HG02840 (cell line): ENCODE results near the gene DDX28.
"Not testable (repeated sequence)": the region's sequence is repeated elsewhere in the genome, so short reads cannot be mapped to it uniquely, and the experiment has no call there.

Experiments used
- ATAC-seq: cut with Tn5 transposase; IDR thresholded peaks from one replicate; pipeline ENCODE4 v1.9.1; 2021; ENCODE audit warnings: mild to moderate bottlenecking, moderate library complexity, moderate number of reproducible peaks; ENCODE audit not compliant: unreplicated experiment, low FRiP score

Gene DDX28

DNA sequence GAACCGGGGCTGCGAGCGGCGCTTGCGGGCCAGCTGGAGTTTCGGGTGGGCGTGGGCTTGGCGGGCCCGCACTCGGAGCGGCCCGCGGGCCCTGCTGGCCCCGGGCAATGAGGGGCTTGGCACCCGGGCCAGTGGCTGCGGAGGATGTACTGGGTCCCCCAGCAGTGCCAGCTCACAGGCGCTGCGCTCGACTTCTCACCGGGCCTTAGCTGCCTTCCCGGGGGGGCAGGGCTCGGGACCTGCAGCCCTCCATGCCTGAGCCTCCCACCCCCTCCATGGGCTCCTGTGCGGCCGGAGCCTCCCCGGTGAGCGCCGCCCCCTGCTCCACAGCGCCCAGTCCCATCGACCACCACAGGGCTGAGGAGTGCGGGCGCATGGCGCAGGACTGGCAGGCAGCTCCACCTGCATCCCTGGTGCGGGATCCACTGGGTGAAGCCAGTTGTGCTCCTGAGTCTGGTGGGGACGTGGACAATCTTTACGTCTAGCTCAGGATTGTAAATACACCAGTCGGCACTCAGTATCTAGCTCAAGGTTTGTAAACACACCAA lies 24.7 kb downstream of the DDX28 start:
- not testable (repeated sequence) for ATAC-seq

DNA sequence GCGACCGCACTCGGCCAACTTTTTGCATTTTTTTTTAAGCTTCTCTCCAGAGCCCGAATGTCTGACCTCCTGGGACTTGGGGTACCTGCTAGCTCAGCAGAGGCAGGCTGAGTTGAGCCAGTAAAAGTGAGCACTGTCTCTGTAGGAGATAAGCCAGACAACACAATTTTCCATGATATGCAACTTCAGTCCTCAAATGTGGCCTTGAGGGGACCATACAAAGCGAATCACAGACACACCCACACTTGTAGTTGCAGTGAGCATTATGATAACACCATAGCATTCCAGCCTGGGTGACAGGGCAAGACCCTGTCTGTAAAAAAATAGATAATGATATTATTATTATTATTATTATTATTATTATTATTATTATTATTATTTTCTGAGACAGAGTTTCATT lies 26.4 kb downstream of the DDX28 start:
- ATAC-seq, result no peak

DNA sequence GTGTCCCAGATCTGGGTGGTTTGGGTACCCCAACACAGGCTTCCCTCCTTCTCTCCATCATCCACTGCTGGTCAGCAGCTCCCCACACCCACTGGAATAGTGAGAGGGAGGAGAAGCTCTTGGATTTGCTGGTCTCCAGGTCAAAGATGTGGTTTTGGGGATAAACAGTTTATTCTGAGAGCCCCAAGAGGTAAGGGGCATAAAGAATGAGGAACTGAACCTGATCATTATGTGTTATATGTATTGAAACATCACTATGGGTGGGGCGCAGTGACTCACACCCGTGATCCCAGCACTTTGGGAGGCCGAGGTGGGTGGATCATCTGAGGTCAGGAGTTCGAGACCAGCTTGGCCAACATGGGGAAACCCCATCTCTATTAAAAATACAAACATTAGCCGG lies 27.6 kb downstream of the DDX28 start:
- no peak for ATAC-seq

DNA sequence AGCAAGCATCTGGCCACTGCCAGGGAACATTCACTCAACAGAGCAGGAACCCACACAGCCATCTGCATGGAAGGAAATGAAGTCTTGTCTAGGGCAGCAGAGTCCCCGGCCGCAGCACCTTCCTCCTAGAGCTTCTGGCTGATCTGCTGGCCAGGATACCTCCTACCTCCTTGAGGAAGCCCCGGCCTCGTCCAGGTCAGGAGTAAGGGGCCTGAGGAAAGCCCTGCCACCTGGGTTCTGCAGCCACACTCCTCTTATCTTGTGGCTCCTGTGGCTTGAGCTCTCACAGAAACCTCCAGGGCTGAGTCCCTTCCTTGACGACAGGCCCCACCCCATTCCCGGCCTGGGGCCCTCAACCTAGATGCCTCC lies 29.0 kb downstream of the DDX28 start:
- ATAC-seq, result not testable (repeated sequence)

- peak; percentile 69 for ATAC-seq
These were observed 29.6 kb downstream of the DDX28 start for GRCh38 chr16:67993207-67994039.

- no peak for ATAC-seq
These were observed 30.3 kb downstream of the DDX28 start for GRCh38 chr16:67992661-67993206.

DNA sequence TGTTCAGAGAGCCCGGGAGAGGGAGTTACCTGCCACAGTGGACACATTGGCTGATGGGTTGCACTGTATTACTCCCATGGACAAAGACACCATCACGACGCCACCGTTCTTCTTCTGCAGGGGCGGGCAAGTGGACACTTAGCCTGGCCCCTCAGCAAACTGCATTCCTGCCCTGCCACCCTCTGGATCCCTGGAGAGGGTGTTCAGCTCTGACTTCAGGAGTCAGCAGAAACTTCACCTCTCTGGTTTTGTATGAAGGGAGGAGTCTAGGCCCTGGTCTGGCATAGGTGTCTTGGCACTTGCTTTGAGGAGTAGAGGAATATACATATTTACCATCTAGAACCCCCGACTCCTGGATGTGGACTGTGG lies 33.0 kb downstream of the DDX28 start:
- no peak for ATAC-seq

DNA sequence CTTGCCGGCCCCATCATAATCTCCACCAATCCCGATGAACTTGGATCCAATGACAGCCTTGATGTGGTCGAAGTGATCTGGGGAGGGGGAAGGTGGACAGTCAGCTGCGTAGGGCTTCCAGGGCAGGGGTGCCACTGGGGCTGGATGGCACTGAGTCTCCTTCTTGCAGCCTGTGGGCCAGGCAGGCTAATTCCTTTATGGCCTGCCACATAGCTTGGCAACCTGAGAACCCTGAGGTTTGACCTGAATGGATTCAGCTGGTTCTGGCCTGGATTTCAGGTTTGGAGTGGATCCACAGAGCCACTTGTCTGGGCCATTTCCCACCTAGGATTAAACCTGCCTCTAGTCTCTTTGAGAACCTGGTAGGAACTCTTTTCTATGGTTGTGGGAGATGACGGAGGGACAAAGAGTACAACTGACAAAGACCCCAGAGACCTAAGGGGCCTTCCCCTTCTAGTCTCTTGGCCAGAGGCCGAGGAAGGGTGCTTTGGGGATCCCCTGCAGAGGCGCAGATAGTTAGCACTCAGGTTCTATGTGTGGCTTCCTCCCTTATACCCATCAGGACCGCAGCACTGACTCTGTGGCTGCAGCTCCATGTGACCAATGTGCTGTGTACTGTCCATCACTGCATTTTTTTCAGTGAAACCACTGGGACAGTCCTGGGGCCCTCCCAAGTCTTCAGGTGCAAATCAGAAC lies 33.6 kb downstream of the DDX28 start:
- ATAC-seq, result no peak

DNA sequence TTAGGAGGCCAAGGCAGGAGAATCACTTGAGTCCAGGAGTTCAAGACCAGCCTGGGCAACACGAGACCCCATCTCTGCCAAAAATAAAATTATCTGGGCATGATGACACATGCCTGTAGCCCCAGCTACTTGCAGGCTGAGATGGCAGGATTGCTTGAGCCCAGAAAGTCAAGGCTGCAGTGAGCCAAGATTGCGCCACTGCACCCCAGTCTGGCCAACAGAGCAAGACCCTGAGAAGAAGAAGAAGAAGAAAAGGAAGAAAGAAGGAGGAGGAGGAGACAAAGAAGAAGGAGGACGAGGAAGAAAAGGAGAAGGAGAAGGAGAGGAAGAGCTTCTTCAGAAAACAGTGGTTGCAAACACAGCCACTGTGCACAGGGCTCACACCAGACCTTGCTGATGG lies 34.4 kb downstream of the DDX28 start:
- no peak for ATAC-seq

- ATAC-seq, result no peak
These were observed 35.4 kb downstream of the DDX28 start for GRCh38 chr16:67987460-67988160.

GRCh38 chr16:67986949-67987348 lies 36.1 kb downstream of the DDX28 start:
- ATAC-seq, result no peak

GRCh38 chr16:67982011-67982696 lies 40.9 kb downstream of the DDX28 start:
- no peak for ATAC-seq

GRCh38 chr16:67979955-67980678 lies 42.9 kb downstream of the DDX28 start, which contains the start of gene DPEP3:
Gene DPEP3 (minus strand): TSS chr16:67980499. CDS start chr16:67980380, 119 bp downstream.
- no peak for ATAC-seq

- ATAC-seq, result no peak
These were observed 45.4 kb downstream of the DDX28 start for GRCh38 chr16:67977469-67978227.

GRCh38 chr16:67977005-67977404 lies 46.0 kb downstream of the DDX28 start:
- no peak for ATAC-seq

DNA sequence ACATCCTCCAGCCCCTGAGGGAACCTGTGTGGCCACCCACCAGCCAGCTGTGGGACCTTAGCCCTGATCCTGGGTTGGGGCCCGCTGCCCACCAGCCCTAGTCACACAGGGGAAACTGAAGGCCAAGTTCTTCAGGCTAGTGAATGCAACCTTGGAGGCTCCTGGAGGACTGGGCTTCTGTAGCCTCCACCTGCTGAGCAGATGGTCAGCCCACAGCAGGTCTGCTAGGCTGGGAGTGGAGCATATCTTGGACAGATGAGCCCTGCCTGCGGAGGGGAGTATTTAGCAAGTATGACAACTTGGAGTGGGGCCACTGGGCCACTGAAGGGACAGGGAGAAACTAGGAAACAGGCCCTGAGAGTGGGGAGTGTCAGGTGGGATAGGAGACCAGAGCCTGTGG lies 46.8 kb downstream of the DDX28 start:
- ATAC-seq, result no peak

GRCh38 chr16:67975321-67976105 lies 47.5 kb downstream of the DDX28 start:
- no peak for ATAC-seq

DNA sequence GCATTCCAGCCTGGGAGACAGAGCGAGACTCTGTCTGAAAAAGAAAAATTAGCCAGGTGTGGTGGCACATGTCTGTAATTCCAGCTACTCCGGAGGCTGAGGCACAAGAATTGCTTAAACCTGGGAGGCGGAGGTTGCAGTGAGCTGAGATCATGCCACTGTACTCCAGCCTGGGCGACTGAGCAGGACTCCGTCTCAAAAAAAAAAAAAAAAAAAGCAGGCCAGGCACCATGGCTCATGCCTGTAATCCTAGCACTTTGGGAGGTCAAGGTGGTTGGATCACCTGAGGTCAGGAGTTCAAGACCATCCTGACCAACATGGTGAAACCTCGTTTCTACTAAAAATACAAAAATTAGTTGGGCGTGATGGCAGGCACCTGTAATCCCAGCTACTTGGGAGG lies 50.7 kb downstream of the DDX28 start:
- not testable (repeated sequence) for ATAC-seq
